DND-41 (cell line): ENCODE results near the gene ARHGAP32.

ENCODE experiments used
- ATAC-seq: fragments of 200-7000 bp; cut with Tn5 transposase; 3 replicates; pipeline ENCODE4 v1.9.1; 2021; ENCODE audit warnings: low read depth; ENCODE audit not compliant: insufficient read depth
- DNase-seq: peaks from one replicate; pipeline ENCODE4 v3.0.0-alpha.2; 2020
- H2AFZ ChIP-seq: 2 replicates; pipeline ENCODE4 v1.6.0; 2012; ENCODE audit warnings: low read depth, low read length
- H3K27ac ChIP-seq: 2 replicates; pipeline ENCODE4 v1.5.1; 2012; ENCODE audit warnings: low read length, inconsistent platforms
- H3K27me3 ChIP-seq: fragments of 200-600 bp; sonication (generic); 2 replicates; pipeline ENCODE4 v1.6.0; 2012; ENCODE audit warnings: low read length, mild to moderate bottlenecking, inconsistent platforms; ENCODE audit not compliant: insufficient read depth, poor library complexity
- H3K36me3 ChIP-seq: 2 replicates; pipeline ENCODE4 v1.5.1; 2012; ENCODE audit warnings: low read length, inconsistent platforms; ENCODE audit not compliant: insufficient read depth
- H3K4me1 ChIP-seq: 2 replicates; pipeline ENCODE4 v1.5.1; 2012; ENCODE audit warnings: mild to moderate bottlenecking, low read length; ENCODE audit not compliant: insufficient read depth
- H3K4me2 ChIP-seq: 2 replicates; pipeline ENCODE4 v1.6.0; 2012; ENCODE audit warnings: mild to moderate bottlenecking, moderate library complexity, low read length, inconsistent platforms; ENCODE audit not compliant: insufficient read depth
- H3K4me3 ChIP-seq, 2 experiments: fragments of 200-600 bp in 1 of 2; shearing (Covaris generic) in 1 of 2; 2 replicates each; pipeline ENCODE4 v1.5.1; 2012 to 2016; ENCODE audit warnings: inconsistent platforms in 2 of 2, low read length in 2 of 2, mild to moderate bottlenecking in 2 of 2, low read depth in 1 of 2, moderate library complexity in 1 of 2
- H3K79me2 ChIP-seq: 2 replicates; pipeline ENCODE4 v1.6.0; 2012; ENCODE audit warnings: low read length, inconsistent platforms; ENCODE audit not compliant: insufficient read depth
- H3K9ac ChIP-seq: 2 replicates; pipeline ENCODE4 v1.6.0; 2012; ENCODE audit warnings: low read depth, mild to moderate bottlenecking, inconsistent platforms, low read length, moderate library complexity
- H3K9me3 ChIP-seq: 2 replicates; pipeline ENCODE4 v1.5.1; 2012; ENCODE audit warnings: low read length, moderate library complexity, mild to moderate bottlenecking, inconsistent platforms; ENCODE audit not compliant: insufficient read depth, severe bottlenecking
- H4K20me1 ChIP-seq: 2 replicates; pipeline ENCODE4 v1.6.0; 2012; ENCODE audit warnings: low read length; ENCODE audit not compliant: insufficient read depth
- EZH2 ChIP-seq: IDR thresholded peaks from 3 replicates; pipeline ENCODE4 v1.6.1; 2012; ENCODE audit warnings: borderline replicate concordance, low read depth, mild to moderate bottlenecking, moderate library complexity, low read length, inconsistent platforms; ENCODE audit not compliant: severe bottlenecking
- TF ChIP-seq, protein P1 (sequence below): IDR thresholded peaks from 2 replicates; pipeline ENCODE4 v1.5.1; 2012; ENCODE audit warnings: borderline replicate concordance, low read length, moderate library complexity, mild to moderate bottlenecking; ENCODE audit not compliant: poor library complexity, severe bottlenecking; ENCODE audit errors: extremely low read depth

ARHGAP32 gene

DNA sequence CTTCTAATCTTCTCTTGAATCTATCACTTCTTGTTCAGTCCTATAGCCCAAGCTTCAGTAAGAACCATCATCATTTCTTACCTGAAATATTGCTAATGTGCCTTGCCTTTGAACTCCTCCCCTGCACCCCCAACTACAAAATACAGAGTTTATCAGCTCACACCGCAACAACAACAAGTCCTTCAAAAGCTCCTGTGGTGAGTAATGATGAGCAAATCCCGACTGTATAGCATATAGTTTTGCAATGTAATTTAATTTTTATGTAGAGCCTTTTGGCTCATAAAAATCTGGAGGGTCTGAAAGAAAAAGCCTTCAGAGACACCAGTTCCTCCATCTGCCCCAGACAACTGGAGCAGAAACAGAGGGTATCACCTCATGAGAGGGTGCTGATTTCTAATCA lies 124.7 kb downstream of the ARHGAP32 start:
- ATAC-seq, result no peak
- Histone ChIP-seq H3K79me2 (no peaks in the 10 kb centered on the region), H3K9ac (no peak overlapping the region), H3K4me3 (no peak overlapping the region), H4K20me1 (no peaks in the 10 kb centered on the region), H3K27ac (no peak overlapping the region), H3K4me1 (no peaks in the 10 kb centered on the region), H2AFZ (no peak overlapping the region), H3K4me2 (no peak overlapping the region), H3K9me3 (no peaks in the 10 kb centered on the region), H3K27me3 (no peaks in the 10 kb centered on the region), H3K36me3 (no peaks in the 10 kb centered on the region)
- no peak for DNase-seq
- no peak for TF ChIP-seq EZH2
- TF ChIP-seq, protein P1, sequence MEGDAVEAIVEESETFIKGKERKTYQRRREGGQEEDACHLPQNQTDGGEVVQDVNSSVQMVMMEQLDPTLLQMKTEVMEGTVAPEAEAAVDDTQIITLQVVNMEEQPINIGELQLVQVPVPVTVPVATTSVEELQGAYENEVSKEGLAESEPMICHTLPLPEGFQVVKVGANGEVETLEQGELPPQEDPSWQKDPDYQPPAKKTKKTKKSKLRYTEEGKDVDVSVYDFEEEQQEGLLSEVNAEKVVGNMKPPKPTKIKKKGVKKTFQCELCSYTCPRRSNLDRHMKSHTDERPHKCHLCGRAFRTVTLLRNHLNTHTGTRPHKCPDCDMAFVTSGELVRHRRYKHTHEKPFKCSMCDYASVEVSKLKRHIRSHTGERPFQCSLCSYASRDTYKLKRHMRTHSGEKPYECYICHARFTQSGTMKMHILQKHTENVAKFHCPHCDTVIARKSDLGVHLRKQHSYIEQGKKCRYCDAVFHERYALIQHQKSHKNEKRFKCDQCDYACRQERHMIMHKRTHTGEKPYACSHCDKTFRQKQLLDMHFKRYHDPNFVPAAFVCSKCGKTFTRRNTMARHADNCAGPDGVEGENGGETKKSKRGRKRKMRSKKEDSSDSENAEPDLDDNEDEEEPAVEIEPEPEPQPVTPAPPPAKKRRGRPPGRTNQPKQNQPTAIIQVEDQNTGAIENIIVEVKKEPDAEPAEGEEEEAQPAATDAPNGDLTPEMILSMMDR, result no peak

DNA sequence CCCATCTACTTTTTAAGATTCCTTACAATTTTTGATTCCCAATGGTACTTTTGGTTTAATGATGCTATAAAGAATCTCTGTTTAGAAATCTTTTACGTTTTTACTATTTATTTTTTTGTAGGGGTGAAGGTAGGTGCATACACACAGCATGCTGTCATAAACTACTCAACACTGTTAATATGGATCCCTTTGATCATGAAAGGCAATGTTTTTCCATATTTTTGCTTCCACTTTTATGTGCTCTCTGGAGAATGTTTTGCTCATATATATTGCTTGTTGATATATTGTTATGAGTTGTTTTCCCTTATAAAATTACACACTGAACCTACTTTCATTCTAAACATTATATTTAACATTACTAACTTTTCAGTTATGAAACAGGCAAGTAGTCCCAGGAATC lies 125.9 kb downstream of the ARHGAP32 start:
- no peak overlapping the region for H3K9ac ChIP-seq
- no peaks in the 10 kb centered on the region for H3K79me2 ChIP-seq
- no peak overlapping the region for H3K4me3 ChIP-seq
- H3K4me2 ChIP-seq, result no peak overlapping the region
- no peaks in the 10 kb centered on the region for H3K27me3 ChIP-seq
- ATAC-seq, result no peak
- TF ChIP-seq, protein P1, result no peak
- no peak for TF ChIP-seq EZH2
- DNase-seq, result no peak
- no peaks in the 10 kb centered on the region for H3K9me3 ChIP-seq
- no peak overlapping the region for H3K27ac ChIP-seq
- no peaks in the 10 kb centered on the region for H3K36me3 ChIP-seq
- no peaks in the 10 kb centered on the region for H4K20me1 ChIP-seq
- no peak overlapping the region for H2AFZ ChIP-seq
- H3K4me1 ChIP-seq, result no peaks in the 10 kb centered on the region

DNA sequence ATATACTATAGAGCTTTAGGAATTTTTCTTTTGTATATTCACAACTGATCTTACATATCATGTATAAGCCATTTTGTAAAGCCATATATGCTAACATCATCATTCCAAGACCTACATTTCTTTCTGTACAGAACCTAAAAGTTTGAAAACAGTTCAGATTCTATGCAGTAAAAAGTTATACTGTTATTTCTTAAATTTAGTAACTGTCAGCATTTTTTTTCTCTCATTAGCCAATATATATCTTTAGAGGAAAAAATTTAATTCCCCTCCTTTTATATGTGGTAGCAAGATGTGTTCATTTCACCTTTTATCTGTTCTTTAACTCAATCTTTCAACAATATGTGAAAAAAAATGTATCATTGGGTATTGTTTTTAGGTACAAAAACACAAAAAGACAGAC lies 129.0 kb downstream of the ARHGAP32 start:
- no peak overlapping the region for H3K27ac ChIP-seq
- no peaks in the 10 kb centered on the region for H3K27me3 ChIP-seq
- H3K4me2 ChIP-seq, result no peak overlapping the region
- no peaks in the 10 kb centered on the region for H4K20me1 ChIP-seq
- no peak overlapping the region for H3K9ac ChIP-seq
- DNase-seq, result no peak
- no peaks in the 10 kb centered on the region for H3K9me3 ChIP-seq
- H3K4me3 ChIP-seq, result no peak overlapping the region
- H3K4me1 ChIP-seq, result no peaks in the 10 kb centered on the region
- no peak for TF ChIP-seq EZH2
- TF ChIP-seq, protein P1, result no peak
- no peak for ATAC-seq
- no peaks in the 10 kb centered on the region for H3K79me2 ChIP-seq
- no peak overlapping the region for H2AFZ ChIP-seq
- no peaks in the 10 kb centered on the region for H3K36me3 ChIP-seq

DNA sequence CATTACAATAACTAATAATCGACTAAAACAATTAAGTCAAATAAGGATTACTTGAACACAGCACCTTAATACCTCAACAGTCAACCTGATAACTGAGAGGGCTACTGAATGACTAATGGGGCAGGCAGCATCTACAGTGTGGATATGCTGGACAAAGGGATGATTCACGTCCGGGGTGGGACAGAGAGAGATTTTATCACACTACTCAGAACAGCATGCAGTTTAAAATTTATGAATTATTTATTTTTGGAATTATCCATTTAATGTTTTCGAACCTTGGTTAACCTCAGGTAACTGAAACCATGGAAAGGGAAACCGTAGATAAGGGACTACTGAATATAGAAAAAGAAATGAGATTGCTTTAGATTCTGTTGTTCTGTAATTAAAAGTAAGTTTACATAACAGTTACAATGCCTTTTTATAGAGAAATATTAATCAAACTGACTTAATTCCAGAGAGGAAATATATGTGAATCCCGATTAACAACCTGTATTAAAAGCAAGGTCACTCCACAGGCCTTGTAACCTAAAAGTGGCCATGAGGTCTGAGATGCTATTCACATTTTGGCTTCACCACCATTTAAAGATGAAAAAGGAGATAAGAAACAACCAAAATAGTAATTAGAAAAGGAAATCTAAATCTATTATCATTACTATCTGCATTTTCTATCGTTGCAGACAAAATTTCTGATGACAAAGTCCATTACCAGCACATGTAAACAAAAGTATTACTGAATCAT lies 130.5 kb downstream of the ARHGAP32 start:
- DNase-seq, result no peak
- Histone ChIP-seq H3K79me2 (no peaks in the 10 kb centered on the region), H2AFZ (no peak overlapping the region), H3K4me2 (no peak overlapping the region), H3K27me3 (no peaks in the 10 kb centered on the region), H3K9ac (no peak overlapping the region), H4K20me1 (no peaks in the 10 kb centered on the region), H3K4me1 (no peaks in the 10 kb centered on the region), H3K36me3 (no peaks in the 10 kb centered on the region), H3K4me3 (no peak overlapping the region), H3K9me3 (no peaks in the 10 kb centered on the region), H3K27ac (no peak overlapping the region)
- TF ChIP-seq, protein P1, result no peak
- TF ChIP-seq EZH2, result no peak
- no peak for ATAC-seq
